ENCODE results near the gene CCDC134.

CCDC134 gene

DNA sequence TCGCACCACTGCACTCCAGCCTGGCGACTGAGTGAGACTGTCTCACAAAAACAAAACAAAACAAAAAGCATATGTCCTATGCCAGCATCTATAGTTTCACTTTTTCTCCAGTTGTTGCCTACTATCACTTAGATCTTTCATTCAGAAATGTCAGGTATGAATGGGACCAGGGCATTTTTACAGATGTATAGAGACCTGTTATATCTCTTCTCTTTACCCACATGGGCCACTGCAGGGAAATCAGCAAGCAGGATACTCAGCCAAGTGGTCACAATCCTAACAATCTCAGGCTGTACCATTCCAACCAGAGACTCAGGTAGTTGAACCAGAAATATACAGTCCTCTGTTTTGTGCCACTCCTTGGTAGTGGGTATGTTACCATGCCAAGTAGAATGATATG is 16.4 kb downstream of the CCDC134 start:
- DNase-seq (ENCODE audit: extremely low read depth, low read depth), result no peak
- TF ChIP-seq, protein P1, sequence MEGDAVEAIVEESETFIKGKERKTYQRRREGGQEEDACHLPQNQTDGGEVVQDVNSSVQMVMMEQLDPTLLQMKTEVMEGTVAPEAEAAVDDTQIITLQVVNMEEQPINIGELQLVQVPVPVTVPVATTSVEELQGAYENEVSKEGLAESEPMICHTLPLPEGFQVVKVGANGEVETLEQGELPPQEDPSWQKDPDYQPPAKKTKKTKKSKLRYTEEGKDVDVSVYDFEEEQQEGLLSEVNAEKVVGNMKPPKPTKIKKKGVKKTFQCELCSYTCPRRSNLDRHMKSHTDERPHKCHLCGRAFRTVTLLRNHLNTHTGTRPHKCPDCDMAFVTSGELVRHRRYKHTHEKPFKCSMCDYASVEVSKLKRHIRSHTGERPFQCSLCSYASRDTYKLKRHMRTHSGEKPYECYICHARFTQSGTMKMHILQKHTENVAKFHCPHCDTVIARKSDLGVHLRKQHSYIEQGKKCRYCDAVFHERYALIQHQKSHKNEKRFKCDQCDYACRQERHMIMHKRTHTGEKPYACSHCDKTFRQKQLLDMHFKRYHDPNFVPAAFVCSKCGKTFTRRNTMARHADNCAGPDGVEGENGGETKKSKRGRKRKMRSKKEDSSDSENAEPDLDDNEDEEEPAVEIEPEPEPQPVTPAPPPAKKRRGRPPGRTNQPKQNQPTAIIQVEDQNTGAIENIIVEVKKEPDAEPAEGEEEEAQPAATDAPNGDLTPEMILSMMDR (IDR thresholded peaks at IDR 0.05; ENCODE audit: low read depth, low read length), result no peak

DNA sequence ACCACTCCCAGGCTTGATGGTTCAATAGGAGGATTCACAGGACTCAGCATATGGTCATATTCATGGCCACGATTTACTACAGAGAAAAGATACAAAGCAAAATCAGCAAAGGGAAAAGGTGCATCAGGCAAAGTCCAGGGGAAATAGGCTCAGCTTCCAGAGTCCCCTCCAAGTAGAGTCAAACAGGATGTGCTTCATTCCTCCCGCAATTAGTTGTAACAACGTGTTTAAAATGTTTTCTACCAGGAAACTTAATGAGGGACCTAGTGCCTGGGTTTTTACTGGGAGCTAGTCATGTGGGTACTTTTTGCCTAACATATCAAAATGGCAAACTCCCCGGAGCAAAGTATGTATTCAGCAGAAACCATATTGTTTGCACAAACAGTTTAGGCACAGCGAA is 17.5 kb downstream of the CCDC134 start:
- DNase-seq (ENCODE audit: extremely low read depth, low read depth), result no peak
- TF ChIP-seq, protein P1 (IDR thresholded peaks at IDR 0.05; ENCODE audit: low read depth, low read length), result no peak

DNA sequence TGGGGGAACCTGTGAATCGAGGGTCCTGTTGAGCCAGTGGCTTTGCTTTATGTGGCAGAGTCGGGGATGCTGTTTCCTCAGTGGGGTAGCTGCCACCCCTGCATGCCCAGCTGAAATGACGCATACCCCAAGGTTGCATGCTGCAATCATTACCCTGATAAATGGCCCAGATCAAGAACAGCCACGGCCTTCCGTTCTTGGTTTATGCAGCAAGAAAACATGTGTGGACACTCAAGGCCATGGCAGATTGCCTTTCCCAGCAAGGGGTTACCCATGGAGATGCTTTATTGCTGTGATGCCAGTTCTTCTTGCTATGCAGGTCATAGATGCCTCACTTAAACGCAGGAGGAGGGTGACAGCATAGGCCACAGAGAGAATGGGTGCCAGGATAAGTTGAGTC is 18.1 kb downstream of the CCDC134 start:
- TF ChIP-seq, protein P1 (IDR thresholded peaks at IDR 0.05; ENCODE audit: low read depth, low read length), result no peak
- no peak for DNase-seq (ENCODE audit: extremely low read depth, low read depth)

DNA sequence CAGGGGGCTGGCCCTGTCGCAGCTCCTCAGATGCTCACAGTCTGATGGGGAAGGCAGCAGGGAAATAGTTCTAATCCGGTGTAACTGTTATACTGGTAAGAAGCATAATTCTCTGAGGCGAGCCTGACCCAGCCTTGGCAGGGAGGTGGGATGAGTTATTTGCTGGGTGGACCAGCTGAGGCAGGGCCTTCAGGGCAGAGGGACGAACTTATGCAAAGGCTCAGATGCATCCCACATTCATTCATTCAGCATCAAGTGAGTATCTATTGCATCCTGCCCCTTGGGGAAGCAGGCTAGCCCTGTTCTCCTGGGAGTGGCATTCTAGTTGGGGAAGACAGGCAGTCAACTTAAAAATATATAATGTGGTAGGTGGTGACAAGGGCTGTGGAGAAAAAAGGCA is 18.8 kb downstream of the CCDC134 start:
- TF ChIP-seq, protein P1 (IDR thresholded peaks at IDR 0.05; ENCODE audit: low read depth, low read length), result no peak
- DNase-seq (ENCODE audit: extremely low read depth, low read depth), result no peak

DNA sequence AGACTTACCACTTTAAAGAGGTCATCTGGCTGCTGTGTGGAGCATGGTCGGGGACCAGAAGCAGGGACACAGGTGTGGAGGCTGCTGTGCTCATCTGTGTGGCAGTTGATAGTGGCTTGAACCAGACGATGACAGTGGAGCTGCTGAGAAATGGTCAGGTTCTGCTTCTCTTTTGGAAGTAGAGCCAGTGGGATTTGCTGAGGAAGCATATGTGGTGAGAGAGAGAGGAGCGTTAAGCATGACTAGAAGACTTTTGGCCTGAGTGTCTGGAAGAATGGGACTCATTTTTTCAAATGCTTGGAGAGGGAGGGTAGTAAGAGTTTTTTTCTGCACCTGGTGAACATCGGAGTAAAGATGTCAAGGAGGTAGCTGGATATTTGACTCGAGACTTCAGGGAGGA is 20.0 kb downstream of the CCDC134 start:
- no peak for DNase-seq (ENCODE audit: extremely low read depth, low read depth)

DNA sequence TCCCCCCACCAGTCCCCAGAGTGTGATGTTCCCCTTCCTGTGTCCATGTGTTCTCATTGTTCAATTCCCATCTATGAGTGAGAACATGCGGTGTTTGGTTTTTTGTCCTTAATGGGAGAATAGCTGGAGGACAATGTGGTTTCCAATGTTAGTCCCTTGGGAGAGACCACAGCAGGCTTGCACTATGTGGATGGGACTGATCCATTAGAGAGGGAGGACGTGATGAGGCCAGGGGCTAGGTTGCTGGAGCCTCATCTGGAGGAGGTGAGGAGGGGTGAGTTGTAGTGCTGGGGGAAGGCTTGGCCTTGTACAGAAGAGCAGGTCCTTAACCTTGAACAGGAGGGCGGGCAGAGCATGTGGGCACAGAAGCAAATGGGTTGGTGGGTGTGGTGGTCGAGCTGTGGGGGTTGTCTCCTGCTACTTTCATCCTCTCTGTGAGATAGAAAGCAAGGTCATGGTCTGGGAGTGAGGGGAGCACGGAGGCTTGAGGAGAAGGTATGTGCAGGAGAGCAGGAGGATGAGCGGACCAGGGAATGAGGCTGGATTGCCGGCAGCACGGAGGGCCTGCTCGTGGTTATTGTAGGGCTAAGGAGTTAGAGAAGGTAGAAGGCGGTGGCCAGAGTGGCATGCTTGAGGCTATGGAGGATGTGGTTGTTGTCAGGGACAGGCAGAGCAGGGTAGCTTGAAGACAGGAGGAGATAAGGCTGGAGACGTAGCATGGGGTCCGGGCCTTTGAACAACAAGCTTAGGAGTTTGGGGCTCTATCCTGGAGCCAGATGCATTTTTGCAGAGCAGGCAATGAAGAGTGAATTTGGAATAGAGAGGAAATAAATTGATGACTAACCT is 21.2 kb downstream of the CCDC134 start:
- DNase-seq (ENCODE audit: extremely low read depth, low read depth), result no peak
- TF ChIP-seq, protein P1 (IDR thresholded peaks at IDR 0.05; ENCODE audit: low read depth, low read length), result no peak

More for the DNA sequence above, 20.0 kb downstream of the CCDC134 start:
- TF ChIP-seq, protein P1 (IDR thresholded peaks at IDR 0.05; ENCODE audit: low read depth, low read length), result no peak

DNA sequence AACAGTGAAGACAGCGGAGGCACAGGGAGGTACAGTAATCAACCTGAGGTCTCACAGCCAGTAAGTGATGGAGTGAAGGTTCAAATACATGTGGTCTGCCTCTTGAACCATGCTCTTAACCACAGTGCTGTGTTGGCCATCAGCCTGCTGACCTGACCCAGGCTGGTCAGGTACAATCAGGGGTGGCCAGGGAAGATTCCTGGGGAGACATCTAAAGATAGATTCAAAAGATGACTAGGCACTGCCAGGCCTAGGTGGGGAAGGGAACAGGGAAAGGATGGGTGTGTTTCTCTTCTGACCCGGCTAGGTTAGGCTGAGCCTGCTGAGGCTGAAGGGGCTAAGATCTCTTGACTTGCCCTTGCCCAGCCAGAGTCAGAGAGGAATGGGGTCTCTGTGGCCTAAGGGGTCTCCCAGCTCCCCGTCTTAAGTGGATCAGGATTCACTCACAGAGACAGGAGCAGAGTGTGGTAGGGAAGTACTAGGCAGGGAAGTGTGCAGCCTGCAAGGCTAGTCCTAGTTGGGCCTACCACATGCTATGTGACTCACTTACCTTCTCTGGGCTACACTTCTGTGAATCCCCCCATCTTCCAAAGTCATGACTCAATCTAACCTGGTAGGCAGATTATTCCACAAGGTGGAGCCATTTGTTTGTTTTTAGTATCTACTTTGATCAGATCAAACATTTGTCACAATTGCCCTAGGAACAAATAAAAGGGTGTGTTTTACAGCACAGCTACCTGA is 22.0 kb downstream of the CCDC134 start:
- TF ChIP-seq, protein P1 (IDR thresholded peaks at IDR 0.05; ENCODE audit: low read depth, low read length), result peak; percentile 36
- DNase-seq (ENCODE audit: extremely low read depth, low read depth), result no peak

All from AG09319 (cell line).